Measurements from ENCODE around the gene SRC.

The SRC gene

DNA sequence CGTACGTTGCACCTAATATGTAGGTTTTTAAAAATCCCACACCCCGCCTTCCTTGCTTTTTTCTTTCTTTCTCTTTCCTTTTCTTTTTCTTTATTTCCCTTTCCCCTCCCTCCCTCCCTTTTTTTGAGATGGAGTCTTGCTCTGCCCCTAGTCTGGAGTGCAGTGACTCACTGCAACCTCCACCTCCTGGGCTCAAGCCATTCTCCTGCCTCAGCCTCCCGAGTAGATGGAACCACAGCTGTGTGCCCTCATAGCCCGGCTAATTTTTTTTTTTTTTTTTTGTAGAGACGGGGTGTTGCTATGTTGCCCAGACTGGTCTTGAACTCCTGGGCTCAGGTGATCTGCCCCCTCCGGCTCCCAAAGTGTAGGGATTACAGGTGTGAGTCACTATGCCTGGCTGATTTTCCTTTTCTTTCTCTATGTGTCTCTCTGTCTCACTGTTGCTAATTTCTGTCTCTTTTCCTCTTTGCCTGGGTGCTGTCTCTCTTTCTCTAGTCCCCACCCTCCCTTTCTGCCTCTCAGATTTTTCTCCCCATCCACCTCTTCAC, 61.2 kb downstream of the SRC start:
- H3K4me1 Mint-ChIP-seq (ENCODE audit: low read depth): peaks cover 34% of the 10 kb centered on the region
- peaks cover 33% of the 10 kb centered on the region for H3K36me3 Mint-ChIP-seq (ENCODE audit: low read depth)
- H3K27me3 Mint-ChIP-seq: peaks cover 35% of the 10 kb centered on the region
- no peak overlapping the region for H3K4me3 Mint-ChIP-seq
- no peaks in the 10 kb centered on the region for H3K9me3 Mint-ChIP-seq
- no peak overlapping the region for H3K27ac Mint-ChIP-seq
- intact Hi-C loops (cut with micrococcal nuclease): no loop called here

GRCh38 chr20:37407573-37408002, 61.6 kb downstream of the SRC start:
- Mint-ChIP-seq H3K4me3 (no peak overlapping the region), H3K36me3 (ENCODE audit: low read depth) (peaks cover 28% of the 10 kb centered on the region), H3K4me1 (ENCODE audit: low read depth) (peaks cover 34% of the 10 kb centered on the region), H3K9me3 (no peaks in the 10 kb centered on the region), H3K27me3 (peaks cover 35% of the 10 kb centered on the region), H3K27ac (no peak overlapping the region)
- intact Hi-C loops (cut with micrococcal nuclease): no loop called here

DNA sequence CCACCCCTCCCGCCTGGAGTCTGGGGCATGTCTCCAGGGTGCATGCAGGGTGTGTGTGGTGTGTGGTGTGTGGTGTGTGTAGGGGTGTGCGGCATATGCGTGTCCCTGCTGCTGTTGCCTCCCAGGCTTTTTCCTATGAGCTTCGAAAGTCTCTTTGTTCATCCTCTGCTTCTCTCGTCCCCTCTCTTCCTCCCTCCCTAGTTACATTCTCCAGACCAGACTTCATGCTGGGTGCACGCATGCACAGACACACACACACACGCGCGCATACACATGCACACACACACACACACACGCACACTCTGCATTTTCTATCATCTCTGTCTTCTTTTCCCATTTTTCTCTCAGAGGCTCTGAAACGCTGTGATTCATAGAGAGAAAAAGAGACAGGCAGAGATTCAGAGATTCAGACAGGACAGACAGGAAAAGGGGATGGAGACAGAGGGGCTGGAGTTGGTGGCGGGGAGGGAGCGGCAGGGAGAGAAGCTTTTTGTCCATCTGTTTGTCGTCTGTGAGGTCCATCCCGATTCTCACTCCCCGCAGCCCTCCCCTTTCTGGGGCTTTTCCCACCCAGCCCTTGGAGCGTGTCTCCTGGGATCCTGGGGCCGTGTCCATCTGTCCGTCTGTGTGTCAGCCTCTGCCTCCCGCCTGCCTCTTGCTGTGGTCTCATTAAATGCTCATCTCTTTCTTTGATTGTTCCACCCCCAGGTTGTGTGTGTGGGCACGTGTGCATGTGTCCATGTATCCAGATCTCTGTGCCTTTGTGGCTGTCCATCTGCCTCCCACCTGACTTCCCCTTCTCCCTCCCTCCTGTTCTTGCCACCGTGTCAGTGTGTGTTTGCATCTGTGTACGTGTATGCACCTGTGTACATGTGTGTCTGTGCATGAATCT, 62.6 kb downstream of the SRC start:
- Mint-ChIP-seq H3K4me1 (ENCODE audit: low read depth) (peaks cover 34% of the 10 kb centered on the region), H3K4me3 (no peak overlapping the region), H3K9me3 (no peaks in the 10 kb centered on the region), H3K36me3 (ENCODE audit: low read depth) (peaks cover 18% of the 10 kb centered on the region), H3K27ac (no peak overlapping the region), H3K27me3 (peaks cover 35% of the 10 kb centered on the region)
- intact Hi-C loops (cut with micrococcal nuclease): no loop called here

DNA sequence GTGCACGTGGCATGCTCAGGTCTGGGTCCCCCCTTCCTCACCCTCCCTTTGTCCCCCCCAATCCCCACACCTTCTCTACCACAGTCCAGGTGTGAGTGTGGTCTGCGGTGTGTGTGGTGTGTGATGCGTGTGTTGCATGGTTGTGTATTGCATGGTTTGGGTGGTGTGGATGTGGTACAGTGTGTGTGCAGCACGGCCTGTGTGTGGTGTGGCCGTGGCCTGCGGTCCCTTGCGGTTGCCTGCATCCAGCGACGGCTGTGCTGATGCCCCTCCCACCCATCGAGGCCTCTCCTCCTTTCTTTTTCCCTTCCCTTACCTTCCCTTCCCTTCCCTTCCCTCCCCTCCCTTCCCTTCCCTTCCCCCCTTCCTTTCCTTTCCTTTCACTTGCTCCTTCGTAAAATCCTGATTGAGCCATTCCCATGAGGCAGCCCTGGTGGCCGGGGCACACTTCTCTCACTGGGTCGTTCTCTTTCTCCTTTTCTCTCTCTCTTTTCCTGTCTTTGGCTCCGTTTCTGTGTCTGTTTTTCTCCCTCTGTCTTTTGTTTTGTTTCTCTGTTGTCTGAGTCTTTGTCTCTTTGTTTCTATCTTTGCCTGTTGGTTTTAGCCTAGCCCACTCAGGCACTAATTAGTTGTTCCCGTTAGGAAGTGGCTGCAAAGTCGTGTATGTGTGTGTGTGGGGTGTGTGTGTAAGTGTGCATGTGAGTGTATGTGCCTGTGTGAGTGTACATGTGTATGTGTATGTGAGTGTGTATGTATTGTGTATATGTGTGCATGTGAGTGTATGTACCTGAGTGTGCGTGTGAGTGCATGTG, 65.7 kb downstream of the SRC start:
- Mint-ChIP-seq H3K4me1 (ENCODE audit: low read depth) (peaks cover 18% of the 10 kb centered on the region), H3K36me3 (ENCODE audit: low read depth) (no peaks in the 10 kb centered on the region), H3K9me3 (no peaks in the 10 kb centered on the region), H3K4me3 (no peak overlapping the region), H3K27me3 (peaks cover 40% of the 10 kb centered on the region), H3K27ac (no peak overlapping the region)
- intact Hi-C loops (cut with micrococcal nuclease): no loop called here

DNA sequence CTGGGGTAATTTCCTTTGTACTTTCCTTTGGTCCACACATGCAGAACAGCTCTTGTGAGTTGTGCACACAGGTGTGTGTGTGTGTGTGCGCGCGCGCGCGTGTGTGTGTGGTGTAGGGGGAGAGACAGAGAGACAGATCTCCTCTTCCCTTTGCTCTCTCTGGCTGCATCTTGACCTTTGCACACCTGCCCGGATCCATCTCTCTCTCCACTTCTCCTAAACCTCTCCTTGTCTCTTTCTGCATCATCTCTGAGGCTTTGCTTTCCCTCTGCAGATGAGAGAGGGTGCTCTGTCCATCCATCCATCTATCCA, 67.0 kb downstream of the SRC start:
- H3K27ac Mint-ChIP-seq: no peak overlapping the region
- H3K9me3 Mint-ChIP-seq: no peaks in the 10 kb centered on the region
- no peak overlapping the region for H3K4me3 Mint-ChIP-seq
- peaks cover 35% of the 10 kb centered on the region for H3K27me3 Mint-ChIP-seq
- intact Hi-C loops (cut with micrococcal nuclease): no loop called here
- peaks cover 12% of the 10 kb centered on the region for H3K4me1 Mint-ChIP-seq (ENCODE audit: low read depth)
- H3K36me3 Mint-ChIP-seq (ENCODE audit: low read depth): no peaks in the 10 kb centered on the region

- Mint-ChIP-seq H3K4me3 (no peak overlapping the region), H3K27ac (no peak overlapping the region), H3K9me3 (no peaks in the 10 kb centered on the region), H3K27me3 (peaks cover 32% of the 10 kb centered on the region), H3K36me3 (ENCODE audit: low read depth) (no peaks in the 10 kb centered on the region), H3K4me1 (ENCODE audit: low read depth) (peaks cover 12% of the 10 kb centered on the region)
- intact Hi-C loops (cut with micrococcal nuclease): no loop called here
Measured at GRCh38 chr20:37413379-37413778, 67.4 kb downstream of the SRC start.

GRCh38 chr20:37414224-37415035, 68.5 kb downstream of the SRC start:
- Mint-ChIP-seq H3K4me1 (ENCODE audit: low read depth) (peaks cover 3% of the 10 kb centered on the region), H3K27me3 (peaks cover 23% of the 10 kb centered on the region), H3K9me3 (no peaks in the 10 kb centered on the region), H3K4me3 (no peak overlapping the region), H3K36me3 (ENCODE audit: low read depth) (no peaks in the 10 kb centered on the region), H3K27ac (no peak overlapping the region)
- intact Hi-C loops (cut with micrococcal nuclease): no loop called here

- H3K4me1 Mint-ChIP-seq (ENCODE audit: low read depth): no peaks in the 10 kb centered on the region
- no peak overlapping the region for H3K4me3 Mint-ChIP-seq
- peaks cover 19% of the 10 kb centered on the region for H3K27me3 Mint-ChIP-seq
- no peak overlapping the region for H3K27ac Mint-ChIP-seq
- H3K9me3 Mint-ChIP-seq: no peaks in the 10 kb centered on the region
- no peaks in the 10 kb centered on the region for H3K36me3 Mint-ChIP-seq (ENCODE audit: low read depth)
- intact Hi-C loops (cut with micrococcal nuclease): no loop called here
Measured at GRCh38 chr20:37415118-37416085, 69.5 kb downstream of the SRC start.

GRCh38 chr20:37416100-37416847, 70.3 kb downstream of the SRC start:
- no peak overlapping the region for H3K4me3 Mint-ChIP-seq
- intact Hi-C loops (cut with micrococcal nuclease): no loop called here
- no peaks in the 10 kb centered on the region for H3K9me3 Mint-ChIP-seq
- no peaks in the 10 kb centered on the region for H3K36me3 Mint-ChIP-seq (ENCODE audit: low read depth)
- peaks cover 24% of the 10 kb centered on the region for H3K27me3 Mint-ChIP-seq
- no peak overlapping the region for H3K27ac Mint-ChIP-seq
- H3K4me1 Mint-ChIP-seq (ENCODE audit: low read depth): no peaks in the 10 kb centered on the region

GRCh38 chr20:37416848-37417616, 71.1 kb downstream of the SRC start:
- Mint-ChIP-seq H3K27ac (no peak overlapping the region), H3K9me3 (no peaks in the 10 kb centered on the region), H3K4me3 (no peak overlapping the region), H3K36me3 (ENCODE audit: low read depth) (no peaks in the 10 kb centered on the region), H3K27me3 (peaks cover 31% of the 10 kb centered on the region), H3K4me1 (ENCODE audit: low read depth) (no peaks in the 10 kb centered on the region)
- intact Hi-C loops (cut with micrococcal nuclease): no loop called here

DNA sequence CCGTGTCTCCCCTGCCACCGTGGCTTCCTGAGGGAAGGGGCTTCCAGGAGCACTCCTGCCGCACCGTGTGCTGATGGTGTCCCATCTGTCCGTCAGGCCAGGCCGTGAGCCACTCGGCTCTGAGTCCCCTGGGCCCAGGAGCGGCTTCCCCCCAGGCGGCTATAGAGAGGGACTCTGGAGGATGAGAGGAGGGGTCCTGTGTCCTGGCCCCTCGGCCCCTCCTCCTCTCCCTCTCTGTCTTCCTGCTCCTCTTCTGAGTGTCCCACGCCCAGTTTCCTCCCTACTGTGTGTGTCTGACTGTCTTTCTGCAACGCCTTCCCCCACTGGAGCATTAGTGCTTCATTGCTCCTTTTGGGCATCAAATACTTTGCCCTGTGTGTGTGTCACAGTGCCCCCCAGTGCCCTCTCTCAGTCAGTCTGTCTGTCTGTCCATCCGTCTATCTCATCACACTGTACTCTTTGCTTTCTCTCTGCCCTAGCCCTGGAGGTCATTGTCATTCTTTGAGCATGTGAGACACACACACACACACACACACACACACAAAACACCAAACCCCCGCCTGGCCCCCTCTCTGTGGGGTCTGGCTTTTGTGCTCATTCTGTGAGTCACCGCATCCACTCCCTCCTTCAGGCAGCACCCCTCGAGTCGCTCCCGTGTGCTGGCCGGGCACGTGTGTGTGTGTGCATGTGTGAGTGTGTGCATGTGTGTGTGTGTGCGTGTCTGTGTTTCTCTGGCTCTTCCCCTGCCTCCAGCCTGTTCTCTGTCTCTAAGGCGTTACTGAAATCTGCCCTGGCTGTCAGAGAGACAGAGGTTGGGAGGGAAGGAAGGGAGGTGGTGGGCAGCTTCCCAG, 71.9 kb downstream of the SRC start:
- no peaks in the 10 kb centered on the region for H3K4me1 Mint-ChIP-seq (ENCODE audit: low read depth)
- H3K4me3 Mint-ChIP-seq: no peak overlapping the region
- H3K9me3 Mint-ChIP-seq: no peaks in the 10 kb centered on the region
- H3K27me3 Mint-ChIP-seq: peaks cover 34% of the 10 kb centered on the region
- H3K36me3 Mint-ChIP-seq (ENCODE audit: low read depth): no peaks in the 10 kb centered on the region
- intact Hi-C loops (cut with micrococcal nuclease): no loop called here
- H3K27ac Mint-ChIP-seq: no peak overlapping the region

All from dendritic cell treated with granulocyte-macrophage colony-stimulating factor and Interleukin-4, amounts not matched to agents 40 ng/mL and 50 ng/mL, for 4 days (primary cell).